H1 (cell line): ENCODE data around the gene PXMP4. TPM values are rescaled to one million over a fixed set of nuclear protein-coding genes. Genes with fewer than 3 reads are reported as not detected.
A peak's percentile ranks its signal among the peaks of the same experiment; 100 is the strongest.

ENCODE experiments used
- CTCF ChIA-PET: fragments of 300-600 bp; sonication (Branson Sonifier 250); formaldehyde crosslinking; loops from one replicate; lab custom pipeline; 2021; ENCODE audit not compliant: partially characterized antibody; lab: Charles Lee
- POLR2A ChIA-PET: fragments of 300-600 bp; sonication (Branson Sonifier 250); formaldehyde crosslinking; loops from one replicate; lab custom pipeline; 2021; ENCODE audit warnings: inconsistent platforms; ENCODE audit not compliant: partially characterized antibody; lab: Charles Lee
- DNase-seq, 2 experiments: peaks; one replicate each; pipeline versions ENCODE4 v3.0.0 to v3.0.0-alpha.2; 2010 to 2022; ENCODE audit warnings: low spot score in 2 of 2, low read depth in 1 of 2, mixed read lengths in 1 of 2
- FAIRE-seq: peaks from 2 replicates; lab custom pipeline; 2011; peaks lifted over from hg19 to GRCh38; lab: Jason Lieb, UNC
- H2AFZ ChIP-seq: 2 replicates; pipeline ENCODE4 v1.8.1; 2012; ENCODE audit warnings: low read length, inconsistent platforms
- H2AK5ac ChIP-seq: 2 replicates; pipeline ENCODE4 v1.6.1; 2013; ENCODE audit warnings: low read depth, low read length
- H2BK120ac ChIP-seq: replicated peaks from 2 replicates; pipeline ENCODE3; 2013; ENCODE audit warnings: low read depth, low read length, inconsistent platforms
- H2BK12ac ChIP-seq: 2 replicates; pipeline ENCODE4 v1.6.1; 2013; ENCODE audit warnings: low read depth, low read length
- H2BK15ac ChIP-seq: 2 replicates; pipeline ENCODE4 v1.6.1; 2013; ENCODE audit warnings: low read length
- H2BK20ac ChIP-seq: 2 replicates; pipeline ENCODE4 v1.6.1; 2013; ENCODE audit warnings: low read length
- H2BK5ac ChIP-seq: 2 replicates; pipeline ENCODE4 v1.6.1; 2013; ENCODE audit warnings: low read depth, low read length
- H3K14ac ChIP-seq: 2 replicates; pipeline ENCODE4 v1.6.1; 2013; ENCODE audit warnings: inconsistent platforms; ENCODE audit not compliant: insufficient read length
- H3K18ac ChIP-seq: 2 replicates; pipeline ENCODE4 v1.6.1; 2013; ENCODE audit warnings: low read length; ENCODE audit errors: extremely low read depth
- H3K23ac ChIP-seq: 2 replicates; pipeline ENCODE4 v1.6.1; 2013; ENCODE audit warnings: inconsistent platforms; ENCODE audit not compliant: insufficient read length
- H3K23me2 ChIP-seq: 2 replicates; pipeline ENCODE4 v1.6.1; 2013; ENCODE audit warnings: low read depth, low read length
- H3K27ac ChIP-seq: 2 replicates; pipeline ENCODE4 v1.6.1; 2011; ENCODE audit warnings: low read depth, low read length, inconsistent platforms
- H3K27me3 ChIP-seq, 4 experiments: replicated peaks in 1 of 4; 1 replicate in 1 of 4; 2 replicates in 3 of 4; pipeline versions ENCODE4 v1.6.1 to v1.8.1; 2011 to 2013; ENCODE audit warnings: low read length in 3 of 4, mild to moderate bottlenecking in 3 of 4, inconsistent platforms in 2 of 4, mixed read lengths in 2 of 4, moderate library complexity in 1 of 4; ENCODE audit not compliant: control insufficient read depth in 3 of 4, insufficient read depth in 3 of 4; ENCODE audit errors: extremely low read depth in 1 of 4
- H3K36me3 ChIP-seq, 4 experiments: 2 replicates each; pipeline versions ENCODE4 v1.6.1 to v1.8.1; 2011 to 2013; ENCODE audit warnings: mild to moderate bottlenecking in 4 of 4, low read length in 3 of 4, moderate library complexity in 2 of 4, control low read depth in 1 of 4, inconsistent platforms in 1 of 4; ENCODE audit not compliant: insufficient read depth in 4 of 4, control insufficient read depth in 2 of 4
- H3K4ac ChIP-seq: replicated peaks from 2 replicates; pipeline ENCODE3; 2013; ENCODE audit warnings: low read length, low read depth, mixed read lengths, inconsistent platforms; ENCODE audit not compliant: insufficient read length
- H3K4me1 ChIP-seq, 4 experiments: replicated peaks in 1 of 4; 1 replicate in 1 of 4; 2 replicates in 3 of 4; pipeline versions ENCODE4 v1.6.1 to v1.8.1; 2011 to 2013; ENCODE audit warnings: low read length in 3 of 4, inconsistent platforms in 2 of 4, mixed read lengths in 1 of 4; ENCODE audit not compliant: insufficient read depth in 4 of 4, control insufficient read depth in 3 of 4
- H3K4me2 ChIP-seq, 2 experiments: 2 replicates each; pipeline versions ENCODE4 v1.6.1 to v1.8.1; 2011 to 2013; ENCODE audit warnings: low read depth in 2 of 2, low read length in 2 of 2, control low read depth in 1 of 2, inconsistent platforms in 1 of 2, mild to moderate bottlenecking in 1 of 2; ENCODE audit not compliant: insufficient read depth in 1 of 2
- H3K4me3 ChIP-seq, 4 experiments: fragments of 200-600, 300-600 bp in 1 of 4; sonication (generic), shearing (Covaris generic), sonication (Bioruptor Twin) in 1 of 4; 2 replicates each; pipeline versions ENCODE4 v1.5.1 to v1.8.1; 2011 to 2016; ENCODE audit warnings: low read length in 4 of 4, low read depth in 3 of 4, control low read depth in 2 of 4, inconsistent platforms in 2 of 4, mild to moderate bottlenecking in 2 of 4, mixed read lengths in 1 of 4, moderate library complexity in 1 of 4; ENCODE audit not compliant: insufficient read depth in 2 of 4; ENCODE audit errors: extremely low read depth in 1 of 4
- H3K56ac ChIP-seq: replicated peaks from 2 replicates; pipeline ENCODE3; 2013; ENCODE audit warnings: low read depth, mild to moderate bottlenecking, mixed read lengths, low read length, inconsistent platforms; ENCODE audit not compliant: insufficient read length
- H3K79me1 ChIP-seq: 2 replicates; pipeline ENCODE4 v1.6.1; 2013; ENCODE audit warnings: low read depth, low read length, control low read depth
- H3K79me2 ChIP-seq, 2 experiments: 2 replicates each; pipeline versions ENCODE4 v1.6.1 to v1.8.1; 2012 to 2013; ENCODE audit warnings: low read length in 2 of 2, mild to moderate bottlenecking in 2 of 2, inconsistent platforms in 1 of 2; ENCODE audit not compliant: insufficient read depth in 2 of 2, control insufficient read depth in 1 of 2
- H3K9ac ChIP-seq, 4 experiments: replicated peaks in 1 of 4; 1 replicate in 1 of 4; 2 replicates in 3 of 4; pipeline versions ENCODE4 v1.6.1 to v1.8.1; 2011 to 2013; ENCODE audit warnings: low read depth in 3 of 4, low read length in 3 of 4, control low read depth in 2 of 4, mild to moderate bottlenecking in 2 of 4, moderate library complexity in 2 of 4, inconsistent platforms in 1 of 4; ENCODE audit errors: extremely low read depth in 1 of 4
- H3K9me3 ChIP-seq, 2 experiments: 2 replicates each; pipeline versions ENCODE4 v1.6.1 to v1.8.1; 2012 to 2013; ENCODE audit warnings: mild to moderate bottlenecking in 2 of 2, moderate library complexity in 2 of 2, control low read depth in 1 of 2, inconsistent platforms in 1 of 2, low read depth in 1 of 2, low read length in 1 of 2, mixed read lengths in 1 of 2; ENCODE audit not compliant: insufficient read depth in 2 of 2
- H4K20me1 ChIP-seq, 2 experiments: replicated peaks in 1 of 2; 2 replicates each; pipeline versions ENCODE3 to v1.8.1; 2011 to 2013; ENCODE audit warnings: inconsistent platforms in 2 of 2, low read length in 2 of 2, mild to moderate bottlenecking in 1 of 2; ENCODE audit not compliant: insufficient read depth in 2 of 2, control insufficient read depth in 1 of 2
- H4K5ac ChIP-seq: 2 replicates; pipeline ENCODE4 v1.6.1; 2013; ENCODE audit warnings: low read length, low read depth, mixed read lengths, inconsistent platforms; ENCODE audit not compliant: insufficient read length
- H4K8ac ChIP-seq: 2 replicates; pipeline ENCODE4 v1.8.0; 2013; ENCODE audit warnings: mild to moderate bottlenecking, moderate library complexity, low read length, inconsistent platforms; ENCODE audit not compliant: insufficient read depth; ENCODE audit errors: extremely low read depth
- H4K91ac ChIP-seq: replicated peaks from 2 replicates; pipeline ENCODE3; 2013; ENCODE audit warnings: low read length, mixed read lengths, inconsistent platforms; ENCODE audit not compliant: insufficient read length
- BCL11A ChIP-seq, 2 experiments: IDR thresholded peaks; one replicate each; pipeline ENCODE4 v1.6.1; 2011; ENCODE audit warnings: low read depth in 2 of 2, low read length in 2 of 2, mild to moderate bottlenecking in 2 of 2
- CBX5 ChIP-seq: fragments of 300-800, 300-1000 bp; sonication (generic); IDR thresholded peaks from 2 replicates; pipeline ENCODE4 v1.7.1; 2016; ENCODE audit warnings: antibody characterized with exemption, low read length, low read depth
- GABPA ChIP-seq: IDR thresholded peaks from 2 replicates; pipeline ENCODE4 v1.6.1; 2011; ENCODE audit warnings: mild to moderate bottlenecking, low read length, moderate library complexity, borderline replicate concordance; ENCODE audit not compliant: insufficient read depth
- HDAC2 ChIP-seq, 2 experiments: fragments of 300-600 bp in 1 of 2; sonication (generic) in 1 of 2; IDR thresholded peaks; 2 replicates each; pipeline ENCODE4 v1.6.1; 2011 to 2012; ENCODE audit warnings: low read depth in 2 of 2, low read length in 2 of 2, mild to moderate bottlenecking in 2 of 2, moderate library complexity in 2 of 2, borderline replicate concordance in 1 of 2, inconsistent platforms in 1 of 2
- HDAC6 ChIP-seq: IDR thresholded peaks from one replicate; pipeline ENCODE4 v1.7.1; 2012; ENCODE audit warnings: low read depth, mild to moderate bottlenecking, inconsistent platforms, low read length, moderate library complexity
- NRF1 ChIP-seq: IDR thresholded peaks from 2 replicates; pipeline ENCODE4 v1.6.1; 2011; ENCODE audit warnings: mild to moderate bottlenecking, low read depth, low read length, improper control_type of control experiment
- TBP ChIP-seq: IDR thresholded peaks from 2 replicates; pipeline ENCODE4 v1.6.1; 2011; ENCODE audit warnings: low read depth, low read length, improper control_type of control experiment
- TEAD4 ChIP-seq: IDR thresholded peaks from 2 replicates; pipeline ENCODE4 v1.6.1; 2012; ENCODE audit warnings: low read depth, low read length, inconsistent platforms, mixed read lengths
- ZNF274 ChIP-seq: IDR thresholded peaks from 2 replicates; pipeline ENCODE4 v1.7.0; 2012; ENCODE audit warnings: low read length, borderline replicate concordance; ENCODE audit errors: extremely low read depth
- WGBS, 2 experiments: shearing (Covaris generic) in 1 of 2; methylation state at CpG; one replicate each; pipeline versions ENCODE4 v1.1.6 to v1.1.7; 2013 to 2015; ENCODE audit warnings: low lambda C conversion rate in 2 of 2, mixed read lengths in 2 of 2, inconsistent platforms in 1 of 2, low coverage in 1 of 2, missing lambda C conversion rate in 1 of 2; ENCODE audit not compliant: insufficient replicate concordance in 2 of 2, insufficient coverage in 1 of 2, insufficient read length in 1 of 2; ENCODE audit errors: extremely low coverage in 1 of 2, missing lambda C conversion rate in 1 of 2; 5-methylcytosine and 5-hydroxymethylcytosine counted together
- polyA plus RNA-seq, 7 experiments: library from polyadenylated mRNA; depleted of rRNA in 3 of 7; stranded (reverse) in 5 of 7; unstranded in 2 of 7; fragments of >200 nt in 5 of 7; fragments of 200-250 nt in 2 of 7; gene quantifications; 1 replicate in 5 of 7; 2 replicates in 1 of 7; 4 replicates in 1 of 7; pipeline versions ENCODE4 v1.2.1 to v1.2.3, GENCODE V29; 2011 to 2013; ENCODE audit warnings: missing spikeins in 2 of 7, mixed read lengths in 2 of 7
- total RNA-seq: library from RNA; stranded (reverse); fragmentation: NEBNext Ultra II Directional; extraction: Animal tissue kit (Norgen Biotek cat#: 25700); gene quantifications from 2 replicates; pipeline ENCODE4 v1.2.1, GENCODE V29; 2021
- TF ChIP-seq, protein P1 (sequence below): IDR thresholded peaks from 2 replicates; pipeline ENCODE4 v1.6.1; 2011; ENCODE audit warnings: low read depth, mild to moderate bottlenecking, low read length; ENCODE audit not compliant: insufficient read depth

Gene PXMP4
- total and polyA plus RNA-seq, 2 of the 8 experiments (the other 6 are each of a cell fraction or from before 2014, with no cell fraction given): 3.3 to 3.4 TPM

DNA sequence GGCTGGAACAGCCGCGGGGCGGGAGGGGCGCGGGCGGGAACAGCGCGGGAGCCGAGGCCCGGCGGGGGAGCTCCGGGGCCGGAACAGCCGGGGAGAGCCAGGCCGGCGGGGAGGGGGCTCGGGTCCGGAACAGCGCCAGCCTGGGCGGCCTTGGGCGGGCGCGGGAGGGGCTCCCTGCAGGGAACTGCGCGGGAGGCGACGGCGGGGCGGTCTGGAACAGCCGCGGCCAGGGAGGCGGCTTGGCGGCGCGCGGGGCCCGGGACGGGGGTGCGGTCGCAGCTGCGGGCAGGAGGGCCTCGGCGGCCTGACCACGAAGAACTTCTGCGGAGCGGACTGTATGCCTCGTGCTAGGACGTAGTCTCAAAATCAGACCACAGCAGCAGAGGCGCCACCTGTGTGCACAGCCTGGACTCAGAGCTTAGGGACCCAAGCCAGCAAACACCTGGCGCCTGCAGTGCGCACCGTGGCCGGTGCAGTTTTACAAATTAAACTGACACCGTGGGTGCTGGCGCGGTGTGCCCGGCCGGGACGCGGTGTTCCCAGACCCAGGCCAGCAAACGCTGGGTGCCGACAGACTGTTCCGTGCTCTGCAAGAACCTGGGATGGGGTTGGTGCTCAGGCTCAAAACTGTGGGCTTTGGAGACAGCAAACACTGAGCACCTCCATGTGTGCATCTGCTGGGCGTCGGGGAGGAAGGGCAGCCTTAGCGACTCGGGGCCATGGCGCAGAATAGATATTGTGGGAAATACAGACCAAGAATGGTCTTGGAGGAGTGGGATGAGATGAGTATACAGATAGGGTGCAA is 12.3 kb upstream of the PXMP4 start:
- H3K4me2 ChIP-seq: peak overlapping the region; percentile 80 to 94
- H2BK120ac ChIP-seq: peak overlapping the region; percentile 73
- peak overlapping the region; percentile 5 to 71 (median 56); a peak in 6 of 7 replicates for H3K9ac ChIP-seq
- no peak overlapping the region for H3K14ac ChIP-seq
- peak overlapping the region; percentile 88; the same call in 1 of the 2 replicates for H2BK15ac ChIP-seq
- H3K27me3 ChIP-seq: no peaks in the 10 kb centered on the region
- 14% methylated on average over 21 of the region's 68 CpGs; no CpG with 5 or more reads in 1 of the 2 experiments for WGBS, 2 experiments
- H3K18ac ChIP-seq: peak overlapping the region; percentile 95
- FAIRE-seq (no peak), DNase-seq (peak in 1 of 2 experiments; percentile 90)
- 0 out of 2 replicates have a peak overlapping the region, but pooled peaks have one; percentile 90 for H2BK20ac ChIP-seq
- peak overlapping the region; percentile 4; the same call in 1 of the 2 replicates for H2AFZ ChIP-seq
- peak overlapping the region; percentile 92 for H4K8ac ChIP-seq
- peak overlapping the region; percentile 63 for H4K5ac ChIP-seq
- H2BK12ac ChIP-seq: peak overlapping the region; percentile 95; the same call in 1 of the 2 replicates
- peak overlapping the region; percentile 98 for H4K91ac ChIP-seq
- no peaks in the 10 kb centered on the region; a peak in 1 of 8 replicates for H3K36me3 ChIP-seq
- peaks cover 6 to 7% of the 10 kb centered on the region in 2 experiments for H3K9me3 ChIP-seq
- no peak overlapping the region for H3K23ac ChIP-seq
- H3K79me1 ChIP-seq: no peaks in the 10 kb centered on the region
- no peaks in the 10 kb centered on the region for H4K20me1 ChIP-seq
- ChIA-PET POLR2A (interaction anchor here (0.9 to 2.7 kb wide), 7 partner anchors 9 to 67 kb away, joined by 3 to 8 read pairs (median 3); partner anchors contain the start of gene PXMP4), CTCF (interaction anchor here (0.9 to 2.5 kb wide), 5 partner anchors 9 to 65 kb away, joined by 3 to 6 read pairs (median 3); partner anchors contain the start of gene ACTL10)
- peaks cover 9% of the 10 kb centered on the region for H3K23me2 ChIP-seq
- H2BK5ac ChIP-seq: peak overlapping the region; percentile 88; the same call in 1 of the 2 replicates
- H3K4me3 ChIP-seq: peak overlapping the region; percentile 48 to 72 (median 67)
- peaks cover 4 to 9% (median 7%) of the 10 kb centered on the region in 4 experiments for H3K4me1 ChIP-seq
- no peaks in the 10 kb centered on the region for H3K79me2 ChIP-seq
- peak overlapping the region; percentile 88 for H3K4ac ChIP-seq
- H3K56ac ChIP-seq: peak overlapping the region; percentile 75
- H3K27ac ChIP-seq: peak overlapping the region; percentile 58; the same call in 1 of the 2 replicates
- H2AK5ac ChIP-seq: 0 out of 2 replicates have a peak overlapping the region, but pooled peaks have one; percentile 24
- TF ChIP-seq, protein P1, sequence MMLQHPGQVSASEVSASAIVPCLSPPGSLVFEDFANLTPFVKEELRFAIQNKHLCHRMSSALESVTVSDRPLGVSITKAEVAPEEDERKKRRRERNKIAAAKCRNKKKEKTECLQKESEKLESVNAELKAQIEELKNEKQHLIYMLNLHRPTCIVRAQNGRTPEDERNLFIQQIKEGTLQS: no peak
- TF ChIP-seq TBP (no peak), HDAC2 (IDR thresholded peaks at IDR 0.05; ENCODE audit: borderline replicate concordance in 1 of 2, low read depth in 2 of 2, low read length in 2 of 2) (no peak), ZNF274 (no peak), NRF1 (no peak), CBX5 (no peak), BCL11A (IDR thresholded peaks at IDR 0.05; ENCODE audit: low read depth in 2 of 2, low read length in 2 of 2) (no peak), HDAC6 (no peak), GABPA (peak; percentile 8; the same call in 1 of the 2 replicates), TEAD4 (no peak)
